Measurements from ENCODE around the gene MCOLN1.
"Not testable (repeated sequence)": the region's sequence is repeated elsewhere in the genome, so short reads cannot be mapped to it uniquely, and the experiment has no call there.

- TF ChIP-seq POLR2A, CTCF (IDR thresholded peaks at IDR 0.05): not testable (repeated sequence)
These were observed 16.6 kb downstream of the MCOLN1 start for GRCh38 chr19:7538990-7539389.

Data from right lobe of liver (tissue), 4 donors.